HepG2 (cell line): ENCODE results near the gene SLC28A1. TPM values are rescaled to one million over a fixed set of nuclear protein-coding genes. Genes with fewer than 3 reads are reported as not detected.
A peak's percentile ranks its signal among the peaks of the same experiment; 100 is the strongest.

Experiments
- AHR ChIP-seq: IDR thresholded peaks from 2 replicates; pipeline ENCODE4 v1.6.1; 2018; ENCODE audit warnings: missing genetic modification reagents, missing compliant biosample characterization
- CBFB ChIP-seq: sonication (generic); formaldehyde crosslinking; IDR thresholded peaks from 2 replicates; pipeline ENCODE4 v1.4.0; 2020; ENCODE audit warnings: missing genetic modification reagents
- KDM4B ChIP-seq: sonication (generic); formaldehyde crosslinking; IDR thresholded peaks from 2 replicates; pipeline ENCODE4 v1.4.0; 2020; ENCODE audit warnings: missing genetic modification reagents
- PHF5A ChIP-seq: IDR thresholded peaks from one replicate; pipeline ENCODE4 v1.6.1; 2018; ENCODE audit warnings: low read depth, missing genetic modification reagents; ENCODE audit not compliant: unreplicated experiment
- ZBTB21 ChIP-seq: sonication (generic); formaldehyde crosslinking; IDR thresholded peaks from 2 replicates; pipeline ENCODE4 v1.4.0; 2020; ENCODE audit warnings: missing genetic modification reagents
- ZFP36L1 ChIP-seq: sonication (generic); formaldehyde crosslinking; IDR thresholded peaks from 2 replicates; pipeline ENCODE4 v1.8.0; 2022; ENCODE audit warnings: mild to moderate bottlenecking, missing genetic modification reagents, moderate library complexity
- ZNF333 ChIP-seq: sonication (generic); formaldehyde crosslinking; IDR thresholded peaks from 2 replicates; pipeline ENCODE4 v1.4.0; 2020; ENCODE audit warnings: mild to moderate bottlenecking, missing genetic modification reagents, borderline replicate concordance
- ZNF446 ChIP-seq: sonication (generic); formaldehyde crosslinking; IDR thresholded peaks from 2 replicates; pipeline ENCODE4 v1.5.0; 2020; ENCODE audit warnings: mild to moderate bottlenecking, missing genetic modification reagents
- ZNF550 ChIP-seq: sonication (generic); formaldehyde crosslinking; IDR thresholded peaks from 2 replicates; pipeline ENCODE4 v1.4.0; 2020; ENCODE audit warnings: mild to moderate bottlenecking, missing genetic modification reagents, borderline replicate concordance
- ZNF580 ChIP-seq: IDR thresholded peaks from 2 replicates; pipeline ENCODE4 v1.6.1; 2016; ENCODE audit warnings: low read depth, borderline replicate concordance
- polyA plus RNA-seq, 8 experiments: library from polyadenylated mRNA; depleted of rRNA in 3 of 8; stranded (reverse) in 7 of 8; unstranded in 1 of 8; fragments of >200 nt; fragmentation: Illumina TruSeq in 4 of 8; extraction: Trizol in 4 of 8; gene quantifications; 2 replicates each; pipeline versions ENCODE4 v1.2.1 to v1.2.3, GENCODE V29; 2011 to 2016; ENCODE audit warnings: low read depth in 4 of 8, missing spikeins in 1 of 8, mixed read lengths in 1 of 8; ENCODE audit not compliant: insufficient read depth in 1 of 8
- total RNA-seq, 5 experiments: library from RNA; depleted of rRNA; stranded (reverse); fragments of >200 nt; fragmentation: Illumina TruSeq; extraction: Trizol; gene quantifications; 2 replicates each; pipeline ENCODE4 v1.2.3, GENCODE V29; 2016; ENCODE audit warnings: low read depth in 1 of 5
- TF ChIP-seq, protein P1 (sequence below): sonication (generic); formaldehyde crosslinking; IDR thresholded peaks from 2 replicates; pipeline ENCODE4 v1.5.1; 2020; ENCODE audit warnings: mild to moderate bottlenecking, missing genetic modification reagents, moderate library complexity
- TF ChIP-seq, protein P2 (sequence below): sonication (generic); formaldehyde crosslinking; IDR thresholded peaks from 2 replicates; pipeline ENCODE4 v1.4.0; 2020; ENCODE audit warnings: missing genetic modification reagents
- TF ChIP-seq, protein P3 (sequence below): IDR thresholded peaks from 2 replicates; pipeline ENCODE4 v1.6.1; 2016
- TF ChIP-seq, protein P4 (sequence below): sonication (generic); formaldehyde crosslinking; IDR thresholded peaks from 2 replicates; pipeline ENCODE4 v1.5.0; 2020; ENCODE audit warnings: mild to moderate bottlenecking, missing genetic modification reagents, moderate library complexity
- TF ChIP-seq, protein P5 (sequence below): sonication (generic); formaldehyde crosslinking; conservative IDR thresholded peaks from 2 replicates; pipeline ENCODE4 v1.5.0; 2020; ENCODE audit warnings: missing genetic modification reagents

SLC28A1 gene
- total and polyA plus RNA-seq, 2 of the 13 experiments (the other 11 are each of a cell fraction or from before 2014, with no cell fraction given) = 0.31 to 5.8 TPM

DNA sequence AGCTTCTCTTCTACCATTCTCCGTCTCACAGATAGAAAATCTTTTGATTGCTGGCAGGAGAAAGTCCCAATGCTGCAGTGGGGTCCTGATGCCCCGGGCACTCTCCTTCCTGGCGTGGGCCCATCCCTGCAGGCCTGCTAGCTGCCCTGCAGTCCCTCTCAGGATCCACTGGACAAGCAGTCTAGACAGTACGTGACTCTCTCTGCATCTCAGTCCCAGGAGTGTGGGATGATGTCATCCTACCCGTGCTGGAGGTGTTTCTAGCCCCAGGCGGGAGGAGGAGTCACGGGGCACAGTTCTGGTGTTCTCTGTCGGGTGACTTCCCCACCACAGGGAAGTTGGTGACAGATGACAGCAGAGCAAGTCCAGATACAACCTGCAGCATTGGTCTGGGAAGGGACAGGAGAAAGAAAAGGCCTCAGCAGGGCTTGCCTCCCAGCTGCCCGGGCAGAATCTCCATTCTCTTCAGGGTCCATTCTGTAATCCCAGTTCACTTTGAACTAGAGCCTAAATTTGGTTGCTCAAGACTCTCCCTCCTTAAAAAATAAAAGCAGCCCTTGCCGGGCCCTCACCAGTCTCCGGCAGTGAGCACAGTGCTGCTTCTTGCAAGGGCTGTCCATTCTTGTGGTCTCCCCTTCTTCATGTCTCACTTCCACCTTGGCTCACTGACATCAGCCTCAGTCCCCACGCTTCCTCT is 30.6 kb downstream of the SLC28A1 start (continued):
- TF ChIP-seq, protein P1, sequence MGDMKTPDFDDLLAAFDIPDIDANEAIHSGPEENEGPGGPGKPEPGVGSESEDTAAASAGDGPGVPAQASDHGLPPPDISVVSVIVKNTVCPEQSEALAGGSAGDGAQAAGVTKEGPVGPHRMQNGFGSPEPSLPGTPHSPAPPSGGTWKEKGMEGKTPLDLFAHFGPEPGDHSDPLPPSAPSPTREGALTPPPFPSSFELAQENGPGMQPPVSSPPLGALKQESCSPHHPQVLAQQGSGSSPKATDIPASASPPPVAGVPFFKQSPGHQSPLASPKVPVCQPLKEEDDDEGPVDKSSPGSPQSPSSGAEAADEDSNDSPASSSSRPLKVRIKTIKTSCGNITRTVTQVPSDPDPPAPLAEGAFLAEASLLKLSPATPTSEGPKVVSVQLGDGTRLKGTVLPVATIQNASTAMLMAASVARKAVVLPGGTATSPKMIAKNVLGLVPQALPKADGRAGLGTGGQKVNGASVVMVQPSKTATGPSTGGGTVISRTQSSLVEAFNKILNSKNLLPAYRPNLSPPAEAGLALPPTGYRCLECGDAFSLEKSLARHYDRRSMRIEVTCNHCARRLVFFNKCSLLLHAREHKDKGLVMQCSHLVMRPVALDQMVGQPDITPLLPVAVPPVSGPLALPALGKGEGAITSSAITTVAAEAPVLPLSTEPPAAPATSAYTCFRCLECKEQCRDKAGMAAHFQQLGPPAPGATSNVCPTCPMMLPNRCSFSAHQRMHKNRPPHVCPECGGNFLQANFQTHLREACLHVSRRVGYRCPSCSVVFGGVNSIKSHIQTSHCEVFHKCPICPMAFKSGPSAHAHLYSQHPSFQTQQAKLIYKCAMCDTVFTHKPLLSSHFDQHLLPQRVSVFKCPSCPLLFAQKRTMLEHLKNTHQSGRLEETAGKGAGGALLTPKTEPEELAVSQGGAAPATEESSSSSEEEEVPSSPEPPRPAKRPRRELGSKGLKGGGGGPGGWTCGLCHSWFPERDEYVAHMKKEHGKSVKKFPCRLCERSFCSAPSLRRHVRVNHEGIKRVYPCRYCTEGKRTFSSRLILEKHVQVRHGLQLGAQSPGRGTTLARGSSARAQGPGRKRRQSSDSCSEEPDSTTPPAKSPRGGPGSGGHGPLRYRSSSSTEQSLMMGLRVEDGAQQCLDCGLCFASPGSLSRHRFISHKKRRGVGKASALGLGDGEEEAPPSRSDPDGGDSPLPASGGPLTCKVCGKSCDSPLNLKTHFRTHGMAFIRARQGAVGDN (CRISPR knock-in tag) = peak; percentile 96
- TF ChIP-seq, protein P2, sequence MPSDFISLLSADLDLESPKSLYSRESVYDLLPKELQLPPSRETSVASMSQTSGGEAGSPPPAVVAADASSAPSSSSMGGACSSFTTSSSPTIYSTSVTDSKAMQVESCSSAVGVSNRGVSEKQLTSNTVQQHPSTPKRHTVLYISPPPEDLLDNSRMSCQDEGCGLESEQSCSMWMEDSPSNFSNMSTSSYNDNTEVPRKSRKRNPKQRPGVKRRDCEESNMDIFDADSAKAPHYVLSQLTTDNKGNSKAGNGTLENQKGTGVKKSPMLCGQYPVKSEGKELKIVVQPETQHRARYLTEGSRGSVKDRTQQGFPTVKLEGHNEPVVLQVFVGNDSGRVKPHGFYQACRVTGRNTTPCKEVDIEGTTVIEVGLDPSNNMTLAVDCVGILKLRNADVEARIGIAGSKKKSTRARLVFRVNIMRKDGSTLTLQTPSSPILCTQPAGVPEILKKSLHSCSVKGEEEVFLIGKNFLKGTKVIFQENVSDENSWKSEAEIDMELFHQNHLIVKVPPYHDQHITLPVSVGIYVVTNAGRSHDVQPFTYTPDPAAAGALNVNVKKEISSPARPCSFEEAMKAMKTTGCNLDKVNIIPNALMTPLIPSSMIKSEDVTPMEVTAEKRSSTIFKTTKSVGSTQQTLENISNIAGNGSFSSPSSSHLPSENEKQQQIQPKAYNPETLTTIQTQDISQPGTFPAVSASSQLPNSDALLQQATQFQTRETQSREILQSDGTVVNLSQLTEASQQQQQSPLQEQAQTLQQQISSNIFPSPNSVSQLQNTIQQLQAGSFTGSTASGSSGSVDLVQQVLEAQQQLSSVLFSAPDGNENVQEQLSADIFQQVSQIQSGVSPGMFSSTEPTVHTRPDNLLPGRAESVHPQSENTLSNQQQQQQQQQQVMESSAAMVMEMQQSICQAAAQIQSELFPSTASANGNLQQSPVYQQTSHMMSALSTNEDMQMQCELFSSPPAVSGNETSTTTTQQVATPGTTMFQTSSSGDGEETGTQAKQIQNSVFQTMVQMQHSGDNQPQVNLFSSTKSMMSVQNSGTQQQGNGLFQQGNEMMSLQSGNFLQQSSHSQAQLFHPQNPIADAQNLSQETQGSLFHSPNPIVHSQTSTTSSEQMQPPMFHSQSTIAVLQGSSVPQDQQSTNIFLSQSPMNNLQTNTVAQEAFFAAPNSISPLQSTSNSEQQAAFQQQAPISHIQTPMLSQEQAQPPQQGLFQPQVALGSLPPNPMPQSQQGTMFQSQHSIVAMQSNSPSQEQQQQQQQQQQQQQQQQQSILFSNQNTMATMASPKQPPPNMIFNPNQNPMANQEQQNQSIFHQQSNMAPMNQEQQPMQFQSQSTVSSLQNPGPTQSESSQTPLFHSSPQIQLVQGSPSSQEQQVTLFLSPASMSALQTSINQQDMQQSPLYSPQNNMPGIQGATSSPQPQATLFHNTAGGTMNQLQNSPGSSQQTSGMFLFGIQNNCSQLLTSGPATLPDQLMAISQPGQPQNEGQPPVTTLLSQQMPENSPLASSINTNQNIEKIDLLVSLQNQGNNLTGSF = no peak
- TF ChIP-seq ZNF446 (CRISPR knock-in tag) (no peak), PHF5A (CRISPR knock-in tag) (no peak), ZNF580 (CRISPR knock-in tag) (peak; percentile 86; the same call in 1 of the 2 replicates), ZNF333 (CRISPR knock-in tag) (no peak), ZFP36L1 (no peak), KDM4B (CRISPR knock-in tag) (no peak), CBFB (CRISPR knock-in tag) (no peak), AHR (CRISPR knock-in tag) (no peak), ZBTB21 (CRISPR knock-in tag) (peak; percentile 58; the same call in 1 of the 2 replicates), ZNF550 (no peak)
- TF ChIP-seq, protein P3, sequence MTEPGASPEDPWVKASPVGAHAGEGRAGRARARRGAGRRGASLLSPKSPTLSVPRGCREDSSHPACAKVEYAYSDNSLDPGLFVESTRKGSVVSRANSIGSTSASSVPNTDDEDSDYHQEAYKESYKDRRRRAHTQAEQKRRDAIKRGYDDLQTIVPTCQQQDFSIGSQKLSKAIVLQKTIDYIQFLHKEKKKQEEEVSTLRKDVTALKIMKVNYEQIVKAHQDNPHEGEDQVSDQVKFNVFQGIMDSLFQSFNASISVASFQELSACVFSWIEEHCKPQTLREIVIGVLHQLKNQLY = peak; percentile 73; the same call in 1 of the 2 replicates
- TF ChIP-seq, protein P4, sequence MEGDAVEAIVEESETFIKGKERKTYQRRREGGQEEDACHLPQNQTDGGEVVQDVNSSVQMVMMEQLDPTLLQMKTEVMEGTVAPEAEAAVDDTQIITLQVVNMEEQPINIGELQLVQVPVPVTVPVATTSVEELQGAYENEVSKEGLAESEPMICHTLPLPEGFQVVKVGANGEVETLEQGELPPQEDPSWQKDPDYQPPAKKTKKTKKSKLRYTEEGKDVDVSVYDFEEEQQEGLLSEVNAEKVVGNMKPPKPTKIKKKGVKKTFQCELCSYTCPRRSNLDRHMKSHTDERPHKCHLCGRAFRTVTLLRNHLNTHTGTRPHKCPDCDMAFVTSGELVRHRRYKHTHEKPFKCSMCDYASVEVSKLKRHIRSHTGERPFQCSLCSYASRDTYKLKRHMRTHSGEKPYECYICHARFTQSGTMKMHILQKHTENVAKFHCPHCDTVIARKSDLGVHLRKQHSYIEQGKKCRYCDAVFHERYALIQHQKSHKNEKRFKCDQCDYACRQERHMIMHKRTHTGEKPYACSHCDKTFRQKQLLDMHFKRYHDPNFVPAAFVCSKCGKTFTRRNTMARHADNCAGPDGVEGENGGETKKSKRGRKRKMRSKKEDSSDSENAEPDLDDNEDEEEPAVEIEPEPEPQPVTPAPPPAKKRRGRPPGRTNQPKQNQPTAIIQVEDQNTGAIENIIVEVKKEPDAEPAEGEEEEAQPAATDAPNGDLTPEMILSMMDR (CRISPR knock-in tag) = peak; percentile 21; the same call in 1 of the 2 replicates
- TF ChIP-seq, protein P5, sequence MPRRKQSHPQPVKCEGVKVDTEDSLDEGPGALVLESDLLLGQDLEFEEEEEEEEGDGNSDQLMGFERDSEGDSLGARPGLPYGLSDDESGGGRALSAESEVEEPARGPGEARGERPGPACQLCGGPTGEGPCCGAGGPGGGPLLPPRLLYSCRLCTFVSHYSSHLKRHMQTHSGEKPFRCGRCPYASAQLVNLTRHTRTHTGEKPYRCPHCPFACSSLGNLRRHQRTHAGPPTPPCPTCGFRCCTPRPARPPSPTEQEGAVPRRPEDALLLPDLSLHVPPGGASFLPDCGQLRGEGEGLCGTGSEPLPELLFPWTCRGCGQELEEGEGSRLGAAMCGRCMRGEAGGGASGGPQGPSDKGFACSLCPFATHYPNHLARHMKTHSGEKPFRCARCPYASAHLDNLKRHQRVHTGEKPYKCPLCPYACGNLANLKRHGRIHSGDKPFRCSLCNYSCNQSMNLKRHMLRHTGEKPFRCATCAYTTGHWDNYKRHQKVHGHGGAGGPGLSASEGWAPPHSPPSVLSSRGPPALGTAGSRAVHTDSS (CRISPR knock-in tag) = no peak
